ENCODE data around the gene KATNAL1. TPM values are rescaled to one million over a fixed set of nuclear protein-coding genes. Genes with fewer than 3 reads are reported as not detected.

Gene KATNAL1
- total and polyA plus RNA-seq, 8 donors: 1.2 to 24.2 (median 4.2) TPM

- no peaks in the 10 kb centered on the region for H3K4me1 ChIP-seq
- H3K4me3 ChIP-seq: no peak overlapping the region
- intact Hi-C loops (cut with DNase I; ENCODE audit: low total_unique reads): no loop called here
- no peak overlapping the region for H3K27ac ChIP-seq
- H3K36me3 ChIP-seq: peaks cover 0 to 25% (median 11%) of the 10 kb centered on the region in 4 donors
- WGBS, 5 donors: 82 to 97% (median 95%) methylated on average over 3 of the region's 3 CpGs
- no peaks in the 10 kb centered on the region for H3K27me3 ChIP-seq
- H3K9me3 ChIP-seq: no peaks in the 10 kb centered on the region
- no peak for TF ChIP-seq CTCF (IDR thresholded peaks at IDR 0.05)
- TF ChIP-seq POLR2AphosphoS5 (IDR thresholded peaks at IDR 0.05): no peak
- TF ChIP-seq EP300 (IDR thresholded peaks at IDR 0.05): no peak
- TF ChIP-seq POLR2A (IDR thresholded peaks at IDR 0.05): no peak
- DNase-seq: no peak
Observed at GRCh38 chr13:30204564-30204963, 102.8 kb downstream of the KATNAL1 start.

- TF ChIP-seq EP300 (IDR thresholded peaks at IDR 0.05) (no peak), CTCF (IDR thresholded peaks at IDR 0.05) (no peak), POLR2A (IDR thresholded peaks at IDR 0.05) (no peak), POLR2AphosphoS5 (IDR thresholded peaks at IDR 0.05) (no peak)
- 59 to 78% (median 69%) methylated on average over 3 of the region's 3 CpGs for WGBS, 5 donors
- peak in 1 of 2 donors; percentile 51 for DNase-seq
- H3K27ac ChIP-seq: no peak overlapping the region
- no peaks in the 10 kb centered on the region for H3K27me3 ChIP-seq
- intact Hi-C loops (cut with DNase I; ENCODE audit: low total_unique reads): no loop called here
- H3K4me1 ChIP-seq: no peaks in the 10 kb centered on the region
- H3K36me3 ChIP-seq: peaks cover 0 to 6% (median 0%) of the 10 kb centered on the region in 4 donors
- H3K4me3 ChIP-seq: no peak overlapping the region
- H3K9me3 ChIP-seq: no peaks in the 10 kb centered on the region
Observed at GRCh38 chr13:30196025-30196424, 111.3 kb downstream of the KATNAL1 start.

GRCh38 chr13:30194906-30195305 is 112.4 kb downstream of the KATNAL1 start:
- no peak overlapping the region for H3K27ac ChIP-seq
- no peaks in the 10 kb centered on the region for H3K27me3 ChIP-seq
- no peak for TF ChIP-seq EP300 (IDR thresholded peaks at IDR 0.05)
- TF ChIP-seq POLR2AphosphoS5 (IDR thresholded peaks at IDR 0.05): no peak
- TF ChIP-seq CTCF (IDR thresholded peaks at IDR 0.05): no peak
- no peak for TF ChIP-seq POLR2A (IDR thresholded peaks at IDR 0.05)
- 71 to 78% (median 74%) methylated on average over 7 of the region's 7 CpGs for WGBS, 5 donors
- no peaks in the 10 kb centered on the region for H3K36me3 ChIP-seq
- no peaks in the 10 kb centered on the region for H3K4me1 ChIP-seq
- intact Hi-C loops (cut with DNase I; ENCODE audit: low total_unique reads): no loop called here
- H3K4me3 ChIP-seq: no peak overlapping the region
- H3K9me3 ChIP-seq: no peaks in the 10 kb centered on the region
- DNase-seq: no peak

GRCh38 chr13:30193279-30194234 is 113.8 kb downstream of the KATNAL1 start:
- intact Hi-C loops (cut with DNase I; ENCODE audit: low total_unique reads): no loop called here
- no peaks in the 10 kb centered on the region for H3K36me3 ChIP-seq
- WGBS, 5 donors: 81 to 84% (median 83%) methylated on average over 11 of the region's 11 CpGs
- no peak overlapping the region for H3K4me3 ChIP-seq
- no peaks in the 10 kb centered on the region for H3K4me1 ChIP-seq
- H3K9me3 ChIP-seq: no peaks in the 10 kb centered on the region
- no peak for TF ChIP-seq POLR2AphosphoS5 (IDR thresholded peaks at IDR 0.05)
- no peak for TF ChIP-seq CTCF (IDR thresholded peaks at IDR 0.05)
- no peak for TF ChIP-seq EP300 (IDR thresholded peaks at IDR 0.05)
- no peak for TF ChIP-seq POLR2A (IDR thresholded peaks at IDR 0.05)
- H3K27ac ChIP-seq: no peak overlapping the region
- no peak for DNase-seq
- no peaks in the 10 kb centered on the region for H3K27me3 ChIP-seq
